Ovary (tissue), 3 donors: Measurements from ENCODE around the gene SGPP1.

Experiments used
- EP300 ChIP-seq: sonication (generic); formaldehyde crosslinking; IDR thresholded peaks from one replicate; pipeline ENCODE4 v1.6.1; 2017; ENCODE audit warnings: antibody characterized with exemption
- POLR2A ChIP-seq: fragments of 450-650 bp; IDR thresholded peaks from one replicate; pipeline ENCODE4 v1.6.1; 2017; ENCODE audit warnings: antibody characterized with exemption, mild to moderate bottlenecking, moderate library complexity
- TF ChIP-seq, protein P1 (sequence below), 3 donors: fragments of 450-650 bp in 2 of 3; fragments of 200-600 bp in 1 of 3; IDR thresholded peaks; one replicate each; pipeline versions ENCODE4 v1.5.1 to v1.8.0; 2016 to 2022; ENCODE audit warnings: antibody characterized with exemption in 3 of 3, mild to moderate bottlenecking in 1 of 3
- donor health status: DM: no; HTN: no; CAD: no.

DNA sequence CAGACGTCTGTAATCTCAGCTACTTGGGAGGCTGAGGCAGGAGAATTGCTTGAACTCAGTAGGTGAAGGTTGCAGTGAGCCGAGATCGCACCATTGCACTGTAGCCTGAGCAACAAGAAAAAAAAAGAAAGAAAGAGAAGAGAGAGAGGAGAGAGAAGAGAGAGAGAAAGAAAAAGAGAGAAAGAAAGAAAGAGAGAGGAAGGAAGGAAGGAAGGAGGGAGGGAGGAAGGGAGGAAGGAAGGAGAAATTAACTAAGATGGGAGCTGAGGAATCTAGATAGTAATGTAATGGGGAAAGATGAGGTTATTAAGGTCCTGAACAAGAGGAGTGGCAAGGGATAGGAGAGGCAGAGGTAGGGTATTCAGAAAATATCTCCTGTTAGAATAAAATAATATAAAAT is 17.4 kb upstream of the SGPP1 start:
- TF ChIP-seq POLR2A = no peak
- no peak for TF ChIP-seq EP300
- TF ChIP-seq, protein P1, sequence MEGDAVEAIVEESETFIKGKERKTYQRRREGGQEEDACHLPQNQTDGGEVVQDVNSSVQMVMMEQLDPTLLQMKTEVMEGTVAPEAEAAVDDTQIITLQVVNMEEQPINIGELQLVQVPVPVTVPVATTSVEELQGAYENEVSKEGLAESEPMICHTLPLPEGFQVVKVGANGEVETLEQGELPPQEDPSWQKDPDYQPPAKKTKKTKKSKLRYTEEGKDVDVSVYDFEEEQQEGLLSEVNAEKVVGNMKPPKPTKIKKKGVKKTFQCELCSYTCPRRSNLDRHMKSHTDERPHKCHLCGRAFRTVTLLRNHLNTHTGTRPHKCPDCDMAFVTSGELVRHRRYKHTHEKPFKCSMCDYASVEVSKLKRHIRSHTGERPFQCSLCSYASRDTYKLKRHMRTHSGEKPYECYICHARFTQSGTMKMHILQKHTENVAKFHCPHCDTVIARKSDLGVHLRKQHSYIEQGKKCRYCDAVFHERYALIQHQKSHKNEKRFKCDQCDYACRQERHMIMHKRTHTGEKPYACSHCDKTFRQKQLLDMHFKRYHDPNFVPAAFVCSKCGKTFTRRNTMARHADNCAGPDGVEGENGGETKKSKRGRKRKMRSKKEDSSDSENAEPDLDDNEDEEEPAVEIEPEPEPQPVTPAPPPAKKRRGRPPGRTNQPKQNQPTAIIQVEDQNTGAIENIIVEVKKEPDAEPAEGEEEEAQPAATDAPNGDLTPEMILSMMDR (IDR thresholded peaks at IDR 0.05) = no peak
